Activated CD8-positive, alpha-beta T cell treated with anti-CD3 and anti-CD28 coated beads for 36 hours (primary cell): ENCODE data around the gene ATG9B. TPM values are rescaled to one million over a fixed set of nuclear protein-coding genes. Genes with fewer than 3 reads are reported as not detected.
A peak's percentile ranks its signal among the peaks of the same experiment; 100 is the strongest.

Source experiments
- ATAC-seq: fragments of 200-7000 bp; cut with Tn5 transposase; one replicate; pipeline ENCODE4 v1.10.0; 2021; ENCODE audit warnings: mild to moderate bottlenecking, moderate library complexity
- CTCF ChIA-PET: fragments of 350-600 bp; sonication (Branson Sonifier 250); formaldehyde crosslinking; loops from one replicate; lab custom pipeline; 2021; ENCODE audit warnings: antibody characterized with exemption; lab: Charles Lee
- POLR2A ChIA-PET: fragments of 350-600 bp; sonication (Branson Sonifier 250); formaldehyde crosslinking; loops from one replicate; lab custom pipeline; 2021; ENCODE audit warnings: antibody characterized with exemption; lab: Charles Lee
- DNase-seq: peaks from one replicate; pipeline ENCODE4 v3.0.0-alpha.2; 2020
- H3K27ac Mint-ChIP-seq: one replicate; pipeline ENCODE4 v1.8.0; 2021; ENCODE audit warnings: mild to moderate bottlenecking, mixed read lengths
- H3K27me3 Mint-ChIP-seq: one replicate; pipeline ENCODE4 v1.8.0; 2021; ENCODE audit warnings: mixed read lengths
- H3K36me3 Mint-ChIP-seq: one replicate; pipeline ENCODE4 v1.8.0; 2021; ENCODE audit warnings: low read depth, mixed read lengths
- H3K4me1 Mint-ChIP-seq: one replicate; pipeline ENCODE4 v1.8.0; 2021; ENCODE audit warnings: low read depth, mixed read lengths
- H3K4me3 Mint-ChIP-seq: one replicate; pipeline ENCODE4 v1.8.0; 2021; ENCODE audit warnings: mild to moderate bottlenecking, moderate library complexity, mixed read lengths
- H3K9me3 Mint-ChIP-seq: one replicate; pipeline ENCODE4 v1.8.0; 2021; ENCODE audit warnings: mixed read lengths
- CTCF ChIP-seq: fragments of 200-600 bp; IDR thresholded peaks from one replicate; pipeline ENCODE4 v1.8.0; 2022; ENCODE audit warnings: antibody characterized with exemption, mild to moderate bottlenecking
- intact Hi-C: fragments of 100-400 bp; cut with micrococcal nuclease; formaldehyde crosslinking; loops from one replicate; pipeline ENCODE4 v1.10.0; 2022
- total RNA-seq, 2 experiments: library from RNA; stranded (reverse); gene quantifications; one replicate each; pipeline ENCODE4 v1.2.3, GENCODE V29; 2021

The ATG9B gene
- 10 to 100 TPM; 12.6 to 14.0 TPM for total RNA-seq

- Mint-ChIP-seq H3K27me3 (peaks cover 7% of the 10 kb centered on the region), H3K36me3 (peaks cover 4% of the 10 kb centered on the region), H3K4me3 (no peak within 1 kb of the TSS), H3K9me3 (no peaks in the 10 kb centered on the region), H3K4me1 (peaks cover 14% of the 10 kb centered on the region), H3K27ac (no peak within 1 kb of the TSS)
- intact Hi-C loops: no loop called here
- ChIA-PET CTCF (interaction anchor here (1.0 kb wide), 1 partner anchor 86 kb away, joined by 3 read pairs; no protein-coding TSS in a partner anchor), POLR2A (no interaction called here)
- TF ChIP-seq CTCF: no peak
- no peak for ATAC-seq
- no peak for DNase-seq
Observed at GRCh38 chr7:151024435-151025056, at the start of gene ATG9B. ATG9B (minus strand) TSS chr7:151024494; CDS start chr7:151024423, 71 bp downstream.

DNA sequence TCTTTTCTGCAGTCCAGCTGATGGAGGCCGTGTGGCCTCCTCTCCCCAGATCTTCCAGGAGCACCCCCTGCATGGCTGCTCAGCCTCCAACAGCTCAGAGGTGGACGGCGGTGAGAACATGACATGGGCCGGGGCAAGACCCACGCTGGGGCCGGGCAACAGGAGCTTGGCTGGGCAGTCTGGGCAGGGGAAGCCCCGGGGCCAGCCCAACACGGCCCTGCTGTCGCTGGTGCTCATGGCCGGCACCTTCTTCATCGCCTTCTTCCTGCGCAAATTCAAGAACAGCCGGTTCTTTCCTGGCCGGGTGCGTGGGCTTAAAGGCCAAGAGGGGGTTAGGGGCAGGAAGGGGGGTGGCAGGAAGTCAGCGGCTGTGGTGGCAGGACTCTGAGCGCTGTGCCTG, 49.7 kb upstream of the ATG9B start:
- peaks cover 14% of the 10 kb centered on the region for H3K36me3 Mint-ChIP-seq
- ChIA-PET CTCF (interaction anchor here (1.6 kb wide), 1 partner anchor 55 kb away, joined by 3 read pairs; no protein-coding TSS in a partner anchor), POLR2A (interaction anchor here (1.2 kb wide), 1 partner anchor 15 kb away, joined by 3 read pairs; no protein-coding TSS in a partner anchor)
- no peak overlapping the region for H3K4me3 Mint-ChIP-seq
- no peak for TF ChIP-seq CTCF
- DNase-seq (no peak), ATAC-seq (no peak)
- no peaks in the 10 kb centered on the region for H3K27me3 Mint-ChIP-seq
- no peaks in the 10 kb centered on the region for H3K9me3 Mint-ChIP-seq
- H3K27ac Mint-ChIP-seq: peak overlapping the region; percentile 52
- intact Hi-C loops: no loop called here
- peaks cover 12% of the 10 kb centered on the region for H3K4me1 Mint-ChIP-seq

DNA sequence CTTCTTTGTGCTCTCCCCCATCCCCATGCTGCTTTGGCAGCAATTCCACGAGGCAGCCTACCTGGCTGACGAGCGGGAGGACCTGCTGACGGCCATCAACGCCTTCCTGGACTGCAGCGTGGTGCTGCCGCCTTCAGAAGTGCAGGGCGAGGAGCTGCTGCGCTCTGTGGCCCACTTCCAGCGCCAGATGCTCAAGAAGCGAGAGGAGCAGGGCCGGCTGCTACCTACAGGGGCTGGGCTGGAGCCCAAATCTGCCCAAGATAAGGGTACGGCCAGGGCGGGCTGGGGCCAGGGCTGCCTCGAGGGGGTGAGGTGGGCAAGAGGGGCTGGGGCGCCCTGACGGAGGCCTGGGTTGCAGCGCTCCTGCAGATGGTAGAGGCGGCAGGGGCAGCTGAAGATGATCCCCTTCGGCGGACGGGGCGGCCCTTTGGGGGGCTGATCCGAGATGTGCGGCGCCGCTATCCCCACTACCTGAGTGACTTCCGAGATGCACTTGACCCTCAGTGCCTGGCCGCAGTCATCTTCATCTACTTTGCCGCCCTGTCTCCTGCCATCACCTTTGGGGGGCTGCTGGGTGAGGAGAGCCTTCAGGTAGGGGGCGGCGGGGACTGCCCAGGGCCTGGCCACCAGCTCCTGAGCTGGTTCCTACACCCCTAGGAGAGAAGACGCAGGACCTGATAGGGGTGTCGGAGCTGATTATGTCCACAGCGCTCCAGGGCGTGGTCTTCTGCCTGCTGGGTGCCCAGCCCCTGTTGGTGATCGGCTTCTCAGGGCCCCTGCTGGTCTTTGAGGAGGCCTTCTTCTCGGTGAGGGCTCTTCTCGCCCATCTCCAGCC, 47.0 kb upstream of the ATG9B start:
- Mint-ChIP-seq H3K4me3 (no peak overlapping the region), H3K4me1 (no peaks in the 10 kb centered on the region), H3K36me3 (peaks cover 13% of the 10 kb centered on the region), H3K27me3 (no peaks in the 10 kb centered on the region), H3K9me3 (no peaks in the 10 kb centered on the region), H3K27ac (no peak overlapping the region)
- POLR2A ChIA-PET: no interaction called here
- ATAC-seq (no peak), DNase-seq (no peak)
- no peak for TF ChIP-seq CTCF
- CTCF ChIA-PET: no interaction called here
- intact Hi-C loops: no loop called here

DNA sequence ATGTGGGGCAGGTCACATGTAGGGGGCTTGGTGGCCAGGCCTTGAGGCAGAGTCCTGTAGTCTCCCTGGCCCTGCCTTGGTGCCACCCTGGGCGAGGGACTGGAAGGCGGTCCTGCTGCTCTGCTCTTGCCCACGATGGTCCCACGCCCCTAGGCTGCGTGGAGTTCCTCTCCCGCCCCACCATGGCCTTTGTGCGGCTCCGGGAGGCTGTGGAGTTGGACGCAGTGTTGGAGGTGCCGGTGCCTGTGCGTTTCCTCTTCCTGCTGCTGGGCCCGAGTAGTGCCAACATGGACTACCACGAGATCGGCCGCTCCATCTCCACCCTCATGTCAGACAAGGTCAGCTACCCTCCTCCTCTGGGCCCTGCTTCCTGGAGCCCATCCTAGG, 46.3 kb upstream of the ATG9B start:
- DNase-seq: no peak
- TF ChIP-seq CTCF: no peak
- ATAC-seq: no peak
- Mint-ChIP-seq H3K36me3 (peaks cover 10% of the 10 kb centered on the region), H3K9me3 (no peaks in the 10 kb centered on the region), H3K4me1 (no peaks in the 10 kb centered on the region), H3K27ac (no peak overlapping the region), H3K4me3 (no peak overlapping the region), H3K27me3 (no peaks in the 10 kb centered on the region)
- intact Hi-C loops: no loop called here
- ChIA-PET CTCF (no interaction called here), POLR2A (no interaction called here)
